Measurements from ENCODE around the gene TRIM72.

- TF ChIP-seq POLR2A (IDR thresholded peaks at IDR 0.05; ENCODE audit: low read length) (no peak), GATA1 (IDR thresholded peaks at IDR 0.05; ENCODE audit: low read depth, low read length) (no peak)
Observed at GRCh38 chr16:31196324-31197088, 17.4 kb upstream of the TRIM72 start.
